Activated CD4-positive, alpha-beta T cell treated with anti-CD3 and anti-CD28 coated beads, Interleukin-2, Interleukin-4, amounts not matched to agents 100 ng/mL and 50 ng/mL, durations not matched to agents 16 hours and 8 hours (primary cell): ENCODE results near the gene AXIN2.
A peak's percentile ranks its signal among the peaks of the same experiment; 100 is the strongest.
"Not testable (repeated sequence)": the region's sequence is repeated elsewhere in the genome, so short reads cannot be mapped to it uniquely, and the experiment has no call there.

Experiments
- DNase-seq: peaks from one replicate; pipeline ENCODE4 v3.0.0-alpha.2; 2020; ENCODE audit warnings: low spot score

AXIN2 gene

GRCh38 chr17:65519462-65519861, 42.0 kb downstream of the AXIN2 start:
- no peak for DNase-seq

GRCh38 chr17:65518256-65518655, 43.2 kb downstream of the AXIN2 start:
- DNase-seq = no peak

- DNase-seq = no peak
Observed at GRCh38 chr17:65515959-65516948, 45.2 kb downstream of the AXIN2 start.

GRCh38 chr17:65515512-65515911, 45.9 kb downstream of the AXIN2 start:
- no peak for DNase-seq

GRCh38 chr17:65514541-65514940, 46.9 kb downstream of the AXIN2 start:
- DNase-seq = peak; percentile 11

GRCh38 chr17:65514082-65514481, 47.4 kb downstream of the AXIN2 start:
- peak; percentile 10 for DNase-seq

GRCh38 chr17:65511316-65511715, 50.1 kb downstream of the AXIN2 start:
- no peak for DNase-seq

- DNase-seq = no peak
Observed at GRCh38 chr17:65509032-65509431, 52.4 kb downstream of the AXIN2 start.

- not testable (repeated sequence) for DNase-seq
Observed at GRCh38 chr17:65504673-65505072, 56.8 kb downstream of the AXIN2 start.

- no peak for DNase-seq
Observed at GRCh38 chr17:65504141-65504540, 57.3 kb downstream of the AXIN2 start.

- DNase-seq = no peak
Observed at GRCh38 chr17:65503557-65503956, 57.9 kb downstream of the AXIN2 start.

- DNase-seq = no peak
Observed at GRCh38 chr17:65498816-65499215, 62.6 kb downstream of the AXIN2 start.

GRCh38 chr17:65496801-65497200, 64.6 kb downstream of the AXIN2 start:
- no peak for DNase-seq

- DNase-seq = no peak
Observed at GRCh38 chr17:65495122-65496055, 66.1 kb downstream of the AXIN2 start.

GRCh38 chr17:65489413-65490155, 71.9 kb downstream of the AXIN2 start:
- DNase-seq = no peak

GRCh38 chr17:65488665-65489064, 72.8 kb downstream of the AXIN2 start:
- no peak for DNase-seq

- DNase-seq = no peak
Observed at GRCh38 chr17:65487990-65488389, 73.5 kb downstream of the AXIN2 start.

GRCh38 chr17:65487161-65487560, 74.3 kb downstream of the AXIN2 start:
- DNase-seq = no peak

GRCh38 chr17:65485388-65486299, 75.8 kb downstream of the AXIN2 start:
- no peak for DNase-seq

GRCh38 chr17:65484405-65484804, 77.0 kb downstream of the AXIN2 start:
- DNase-seq = not testable (repeated sequence)

- no peak for DNase-seq
Observed at GRCh38 chr17:65483438-65483837, 78.0 kb downstream of the AXIN2 start.
